ENCODE data around the gene FAM110D. TPM values are rescaled to one million over a fixed set of nuclear protein-coding genes. Genes with fewer than 3 reads are reported as not detected.

Gene FAM110D
- total and polyA plus RNA-seq, 2 donors (not counting 3 experiments of a cell fraction or from before 2014, with no cell fraction given) = 2.6 to 5.1 TPM

- no peaks in the 10 kb centered on the region for H3K4me1 ChIP-seq (ENCODE audit: control insufficient read depth, extremely low read depth, insufficient read depth, low read length)
- DNase-seq (ENCODE audit: low read depth, low spot score) (no peak), FAIRE-seq (no peak)
- no peak overlapping the region for H3K4me2 ChIP-seq (ENCODE audit: insufficient read depth, low read length)
- BruUV-seq (replicated peaks) = no TSS peak
- H4K20me1 ChIP-seq (replicated peaks; ENCODE audit: control insufficient read depth, extremely low read depth, insufficient read depth, low read length) = no peaks in the 10 kb centered on the region
- H3K9me1 ChIP-seq (replicated peaks; ENCODE audit: control insufficient read depth, extremely low read depth, insufficient read depth, low read length) = no peaks in the 10 kb centered on the region
- intact Hi-C loops (cut with micrococcal nuclease) (no loop called here), dilution Hi-C loops (cut with MboI; ENCODE audit: extremely low pct_ligation_motif_present, low sequenced_read_pairs) (no loop called here)
- H3K9ac ChIP-seq (replicated peaks; ENCODE audit: extremely low read depth, insufficient read depth, low read length) = no peak overlapping the region
- TF ChIP-seq CTCF (IDR thresholded peaks at IDR 0.05; ENCODE audit: extremely low read depth in 1 of 2, insufficient read depth in 1 of 2, low read depth in 1 of 2, low read length in 2 of 2) (no peak), MYC (IDR thresholded peaks at IDR 0.05; ENCODE audit: low read depth, low read length) (no peak), JUN (IDR thresholded peaks at IDR 0.05; ENCODE audit: borderline replicate concordance, insufficient read depth, insufficient read length, low read depth) (no peak), POLR2A (IDR thresholded peaks at IDR 0.05; ENCODE audit: low read depth, low read length) (no peak), EZH2 (IDR thresholded peaks at IDR 0.05; ENCODE audit: borderline replicate concordance, low read depth, low read length, severe bottlenecking) (no peak), GATA2 (IDR thresholded peaks at IDR 0.05; ENCODE audit: insufficient read depth, insufficient read length, low read depth, low read length) (no peak), MAX (IDR thresholded peaks at IDR 0.05; ENCODE audit: insufficient read depth, insufficient read length) (no peak), FOS (IDR thresholded peaks at IDR 0.05; ENCODE audit: borderline replicate concordance, insufficient read depth, low read length) (no peak), POLR2AphosphoS5 (IDR thresholded peaks at IDR 0.05; ENCODE audit: insufficient read depth, low read depth, low read length) (no peak)
- no peak overlapping the region for H3K27ac ChIP-seq (ENCODE audit: insufficient read depth, low read depth, low read length)
- ChIA-PET POLR2A (no interaction called here), CTCF (interaction anchor here (1.4 kb wide), 1 partner anchor 53 kb away, joined by 4 read pairs; the partner anchor contains the start of gene CEP85)
- H3K36me3 ChIP-seq (ENCODE audit: control insufficient read depth in 2 of 2, extremely low read depth in 1 of 2, insufficient read depth in 2 of 2, low read length in 2 of 2) = no peaks in the 10 kb centered on the region
- no peak overlapping the region for H3K4me3 ChIP-seq (replicated peaks in 1 of 3; ENCODE audit: insufficient read depth in 1 of 3, low read depth in 1 of 3, low read length in 3 of 3)
- H3K9me3 ChIP-seq (replicated peaks; ENCODE audit: control insufficient read depth, insufficient read depth, low read length) = no peaks in the 10 kb centered on the region
- H2AFZ ChIP-seq (ENCODE audit: low read depth, low read length) = no peak overlapping the region
- no peaks in the 10 kb centered on the region for H3K79me2 ChIP-seq (ENCODE audit: control insufficient read depth, insufficient read depth, low read length)
- H3K27me3 ChIP-seq (ENCODE audit: control insufficient read depth in 2 of 2, insufficient read depth in 2 of 2, low read length in 2 of 2) = no peaks in the 10 kb centered on the region
These were observed 22.9 kb downstream of the FAM110D start for GRCh38 chr1:26181586-26182382.

Measured in endothelial cell of umbilical vein (primary cell).